Amniotic epithelial cell (primary cell): ENCODE data around the gene FGL2.
A peak's percentile ranks its signal among the peaks of the same experiment; 100 is the strongest.
"Not testable (repeated sequence)": the region's sequence is repeated elsewhere in the genome, so short reads cannot be mapped to it uniquely, and the experiment has no call there.

Source experiments
- DNase-seq: peaks from one replicate; pipeline ENCODE4 v3.0.0-alpha.2; 2010; ENCODE audit warnings: low read depth

FGL2 gene

DNA sequence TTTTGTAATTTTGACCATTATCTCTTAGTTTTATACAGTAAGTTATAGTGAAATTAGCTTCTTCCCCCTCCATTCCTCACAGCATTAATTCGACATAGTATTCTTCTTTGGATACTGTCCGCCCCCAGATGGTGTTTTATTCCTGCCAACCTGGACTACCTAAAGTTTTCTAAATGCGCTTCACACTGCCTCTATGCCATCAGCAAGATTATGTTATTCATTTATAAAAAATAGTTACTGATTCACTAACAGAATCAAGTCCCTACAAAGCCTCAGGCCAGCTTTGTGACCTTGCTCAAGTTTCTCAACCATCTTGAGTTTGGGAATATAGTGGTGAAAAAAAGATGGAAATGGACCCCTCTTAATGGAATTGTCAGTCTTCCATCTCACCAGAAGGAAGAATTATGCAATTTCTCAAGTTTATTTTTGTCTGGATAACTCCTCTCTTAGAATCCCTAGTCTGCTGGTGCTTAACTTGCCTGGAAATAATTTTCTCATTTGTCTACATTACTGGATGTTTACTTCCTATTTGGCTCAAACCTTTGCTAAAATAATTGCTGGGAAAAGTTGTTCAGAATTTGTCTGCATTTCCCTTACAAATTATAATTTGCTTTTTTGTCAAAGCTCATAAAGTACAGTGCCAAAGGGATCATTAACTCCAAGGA, 16.7 kb upstream of the FGL2 start:
- DNase-seq = no peak

DNA sequence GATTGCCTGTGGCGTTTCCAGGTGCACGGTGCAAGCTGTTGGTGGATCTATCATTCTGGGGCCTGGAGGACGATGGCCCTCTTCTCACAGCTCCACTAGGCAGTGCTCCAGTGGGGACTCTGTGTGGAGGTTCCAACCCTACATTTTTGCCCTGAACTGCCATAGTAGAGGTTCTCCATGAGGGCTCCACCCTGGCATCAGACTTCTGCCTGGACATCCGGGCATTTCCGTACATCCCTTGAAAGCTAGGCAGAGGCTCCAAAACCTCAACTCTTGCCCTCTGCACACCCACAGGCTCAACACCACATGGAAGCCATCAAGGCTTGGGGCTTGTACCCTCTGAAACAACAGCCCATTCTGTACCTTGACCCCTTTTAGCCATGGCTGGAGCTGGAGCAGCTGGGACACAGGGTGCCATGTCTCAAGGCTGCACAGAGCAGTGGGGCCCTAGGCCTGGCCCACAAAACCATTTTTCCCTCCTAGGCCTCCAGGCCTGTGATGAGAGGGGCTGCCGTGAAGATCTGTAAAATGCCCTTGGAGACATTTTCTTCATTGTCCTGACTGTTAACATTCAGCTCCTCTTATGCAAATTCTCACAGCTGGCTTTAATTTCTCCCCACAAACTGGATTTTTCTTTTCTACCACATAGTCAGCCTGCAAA, 10.0 kb upstream of the FGL2 start:
- DNase-seq = no peak

- DNase-seq = no peak
Measured at GRCh38 chr7:77208416-77208815, 8.8 kb upstream of the FGL2 start.

DNA sequence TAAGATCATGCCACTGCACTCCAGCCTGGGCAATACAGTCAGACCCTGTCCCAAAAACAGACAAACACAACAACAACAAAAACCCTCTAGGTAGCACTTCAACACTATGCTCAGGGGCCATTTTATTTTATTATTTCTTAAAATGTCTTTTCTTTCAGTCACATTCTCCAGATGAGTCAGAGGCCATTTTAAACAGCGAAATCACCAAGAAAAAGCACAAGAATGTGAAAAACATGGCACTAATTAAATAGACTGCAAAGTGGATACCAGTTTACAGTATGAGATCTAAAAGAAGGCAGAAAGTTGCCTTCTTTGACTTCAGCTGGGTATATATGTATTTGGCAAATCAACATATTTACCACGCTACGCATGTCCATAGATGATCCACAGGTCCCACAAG, 6.1 kb upstream of the FGL2 start:
- DNase-seq = no peak

- DNase-seq = no peak
Measured at GRCh38 chr7:77202481-77202976, 2.9 kb upstream of the FGL2 start.

DNA sequence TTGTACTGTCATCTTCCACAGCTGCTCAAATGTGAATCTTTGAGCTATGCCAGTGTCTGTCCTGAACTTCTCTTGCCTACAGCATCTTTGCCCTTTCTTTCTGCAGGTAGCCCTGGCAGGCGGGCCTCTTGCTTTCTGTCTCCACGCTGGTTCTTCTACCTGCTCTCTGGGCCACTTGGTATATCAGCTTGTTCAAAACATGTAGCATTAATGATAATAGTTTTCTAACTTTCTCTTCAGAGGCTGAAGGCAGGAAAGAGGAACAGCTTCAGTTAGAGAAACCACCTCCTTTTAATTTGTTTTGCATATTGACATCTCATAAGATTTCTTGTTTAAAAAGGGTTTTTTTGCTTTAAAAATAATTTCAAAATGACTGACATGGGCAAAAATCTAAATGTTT, 923 bp upstream of the FGL2 start:
- DNase-seq = no peak

GRCh38 chr7:77197141-77197540, 2.5 kb downstream of the FGL2 start:
- DNase-seq = no peak

GRCh38 chr7:77188731-77189437, 10.7 kb downstream of the FGL2 start:
- peak; percentile 8 for DNase-seq

DNA sequence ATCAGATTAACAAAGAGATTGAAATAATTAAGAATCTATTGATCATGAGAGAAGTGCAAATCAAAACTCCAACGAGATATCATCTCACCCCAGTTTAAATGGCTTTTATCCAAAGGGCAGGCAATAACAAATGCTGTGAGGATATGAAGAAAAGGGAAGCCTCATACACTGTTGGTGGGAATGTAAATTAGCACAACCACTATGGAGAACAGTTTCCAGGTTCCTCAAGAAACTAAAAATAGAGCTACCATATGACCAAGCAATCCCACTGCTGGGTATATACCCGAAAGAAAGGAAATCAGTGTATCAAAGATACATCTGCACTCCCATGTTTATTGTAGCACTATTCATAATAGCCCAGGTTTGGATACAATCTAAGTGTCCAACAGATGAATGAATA, 13.8 kb downstream of the FGL2 start:
- DNase-seq = no peak

DNA sequence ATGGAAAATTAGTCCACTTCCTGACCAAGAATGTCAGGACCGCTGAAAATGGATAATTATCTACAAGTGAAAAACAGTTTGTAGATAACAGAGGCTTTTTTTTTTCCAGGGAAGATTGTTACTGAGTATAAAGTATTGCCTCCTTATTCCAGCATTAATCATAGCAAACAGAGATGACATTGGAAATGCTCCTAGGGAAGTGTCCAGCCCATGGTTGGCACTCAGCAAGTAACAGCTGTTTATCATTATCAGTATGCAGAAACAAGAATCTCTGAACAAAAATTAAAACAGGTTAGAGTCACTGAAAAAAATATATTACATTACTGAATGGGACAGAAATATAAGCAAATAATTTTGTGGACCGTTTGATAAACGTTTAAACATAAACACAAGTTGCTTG, 14.6 kb downstream of the FGL2 start:
- DNase-seq = no peak

DNA sequence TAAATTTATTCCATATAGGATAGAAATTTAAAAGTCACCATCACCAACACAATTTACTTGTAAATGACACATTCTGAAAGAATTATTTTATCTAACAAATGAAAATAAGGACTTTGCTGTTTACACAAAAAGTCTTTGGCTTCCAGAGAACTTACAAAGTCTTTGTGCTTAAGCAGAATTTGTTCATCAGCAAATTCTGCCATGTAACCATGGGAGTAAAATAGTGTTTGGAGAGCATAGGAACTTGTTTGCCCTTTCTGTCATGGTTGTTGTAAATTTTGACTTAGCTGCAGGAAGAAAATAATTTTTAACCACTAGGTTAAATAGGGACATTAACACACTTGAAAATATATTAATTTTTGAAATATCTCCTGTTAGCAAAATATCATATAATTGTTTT, 15.2 kb downstream of the FGL2 start:
- DNase-seq = no peak

DNA sequence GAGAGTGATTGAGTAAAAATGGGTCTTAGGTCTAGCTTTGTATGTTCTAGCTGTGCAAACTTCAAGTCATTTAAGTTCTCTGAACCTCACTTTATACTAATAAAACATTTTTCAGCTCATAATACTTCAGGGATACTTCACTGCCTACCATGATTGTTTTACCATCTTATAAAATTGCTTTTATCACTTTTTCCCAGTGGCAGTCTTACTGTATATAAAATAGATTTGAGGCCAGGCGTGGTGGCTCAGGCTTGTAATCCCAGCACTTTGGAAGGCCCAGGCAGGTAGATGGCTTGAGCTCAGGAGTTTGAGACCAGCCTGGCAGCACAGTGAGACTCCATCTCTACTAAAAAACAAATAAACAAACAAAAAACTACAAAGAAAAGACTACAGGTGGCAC, 17.4 kb downstream of the FGL2 start:
- DNase-seq = no peak

DNA sequence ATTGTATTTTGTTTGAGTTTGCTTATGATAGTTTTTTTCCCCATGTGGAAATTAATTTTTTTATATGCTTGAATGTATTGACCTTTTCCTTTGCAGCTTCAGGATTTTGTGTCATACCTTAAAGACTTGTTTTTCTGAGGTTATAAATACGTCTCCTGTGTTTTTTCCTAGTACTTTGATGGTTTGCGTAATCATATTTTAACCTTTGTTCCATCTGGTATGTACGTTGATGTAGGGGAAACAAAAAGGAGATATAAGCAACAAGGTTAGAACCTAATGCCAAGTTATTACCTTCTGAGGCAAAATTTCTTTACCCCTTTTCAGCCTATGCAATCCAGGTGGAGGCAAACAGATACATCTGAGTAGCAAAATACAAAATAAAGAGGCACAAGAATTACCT, 17.9 kb downstream of the FGL2 start:
- no peak for DNase-seq

GRCh38 chr7:77181015-77181595, 18.5 kb downstream of the FGL2 start:
- no peak for DNase-seq

DNA sequence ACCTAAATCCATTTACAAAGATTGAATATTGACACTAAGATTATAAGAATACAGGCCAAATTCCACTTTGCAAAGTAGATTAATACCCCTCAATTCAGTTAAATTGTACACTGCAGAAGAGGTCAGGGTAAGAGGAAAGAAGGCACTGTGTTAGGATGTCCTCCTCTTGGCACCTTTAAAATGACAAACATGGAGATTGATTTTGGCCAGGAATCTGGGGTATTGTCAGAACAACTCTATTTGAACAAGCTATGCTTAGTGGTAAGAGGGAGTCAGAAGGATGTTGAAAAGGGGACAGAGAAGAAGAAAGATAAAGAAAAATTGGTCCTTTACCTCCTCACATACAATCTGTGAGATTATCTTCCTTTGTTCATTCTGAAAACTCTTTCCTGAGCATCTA, 21.6 kb downstream of the FGL2 start:
- not testable (repeated sequence) for DNase-seq

DNA sequence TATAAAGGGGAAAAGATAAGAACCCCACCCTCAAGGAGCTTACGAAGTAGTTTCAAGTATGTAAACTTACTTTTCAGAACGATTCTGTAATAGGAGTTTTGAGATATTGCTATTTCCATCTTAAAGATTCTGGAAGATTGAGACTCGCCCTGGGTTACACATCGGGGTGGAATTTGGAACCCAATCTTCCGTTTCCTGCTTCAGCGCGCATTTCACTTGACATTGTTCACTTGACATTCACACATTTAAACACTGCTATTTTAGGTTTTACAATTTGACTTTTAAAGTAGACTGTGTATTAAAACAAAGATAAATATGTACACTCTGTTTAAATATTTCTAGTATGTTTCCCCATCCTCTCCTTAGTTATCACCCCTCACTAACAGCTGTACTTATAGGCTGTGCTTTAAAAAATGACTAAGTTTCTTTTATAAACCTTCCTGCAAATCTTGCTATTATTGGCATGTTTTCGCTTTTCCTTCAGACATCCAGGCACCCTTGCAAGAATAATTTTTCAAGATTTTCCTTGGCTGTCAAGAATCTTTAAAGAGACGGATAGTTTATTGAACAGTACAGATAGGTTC, 22.2 kb downstream of the FGL2 start:
- DNase-seq = not testable (repeated sequence)

DNA sequence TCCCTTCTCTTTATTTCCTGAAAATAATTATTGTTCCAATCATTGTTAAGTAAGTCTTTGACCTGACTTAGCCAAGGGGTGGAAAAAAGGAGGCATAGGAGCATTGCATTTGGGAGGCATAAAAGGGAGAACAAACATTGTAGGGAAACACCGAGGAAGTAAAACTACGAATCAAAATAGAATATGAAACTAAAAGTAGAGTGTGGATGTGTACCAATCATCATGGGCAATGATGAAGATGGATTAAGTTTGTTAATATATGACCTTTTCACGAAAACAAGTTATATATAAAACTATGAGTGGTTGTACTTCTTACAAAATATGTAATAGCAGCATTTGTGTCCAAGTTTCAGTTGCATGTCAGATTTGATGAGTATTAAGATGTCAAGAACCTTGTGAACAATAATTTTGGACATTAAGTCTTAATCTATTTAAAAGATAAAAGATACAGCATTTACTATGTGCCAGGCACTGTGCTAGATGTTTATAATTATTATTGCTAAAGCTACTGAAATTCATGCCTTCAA, 24.3 kb downstream of the FGL2 start:
- DNase-seq = not testable (repeated sequence)

DNA sequence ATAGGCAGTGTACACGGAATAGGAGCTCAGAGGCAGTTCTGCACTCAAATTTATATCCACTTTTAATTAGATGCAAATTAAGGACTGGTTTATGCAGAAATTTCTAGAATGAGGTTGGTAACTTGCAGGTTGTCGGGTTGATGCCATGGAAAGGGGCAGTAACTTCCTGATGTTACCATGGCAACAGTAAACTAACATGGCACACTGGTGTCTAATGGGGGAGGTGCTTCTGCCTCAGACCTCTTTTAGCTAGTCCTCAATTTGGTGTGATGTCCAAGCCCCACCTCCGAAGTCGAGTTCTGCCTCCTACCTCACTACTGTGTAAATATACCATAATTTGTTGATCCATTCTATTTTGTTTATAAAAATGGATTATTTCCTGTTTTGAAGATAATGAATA, 25.2 kb downstream of the FGL2 start:
- not testable (repeated sequence) for DNase-seq

DNA sequence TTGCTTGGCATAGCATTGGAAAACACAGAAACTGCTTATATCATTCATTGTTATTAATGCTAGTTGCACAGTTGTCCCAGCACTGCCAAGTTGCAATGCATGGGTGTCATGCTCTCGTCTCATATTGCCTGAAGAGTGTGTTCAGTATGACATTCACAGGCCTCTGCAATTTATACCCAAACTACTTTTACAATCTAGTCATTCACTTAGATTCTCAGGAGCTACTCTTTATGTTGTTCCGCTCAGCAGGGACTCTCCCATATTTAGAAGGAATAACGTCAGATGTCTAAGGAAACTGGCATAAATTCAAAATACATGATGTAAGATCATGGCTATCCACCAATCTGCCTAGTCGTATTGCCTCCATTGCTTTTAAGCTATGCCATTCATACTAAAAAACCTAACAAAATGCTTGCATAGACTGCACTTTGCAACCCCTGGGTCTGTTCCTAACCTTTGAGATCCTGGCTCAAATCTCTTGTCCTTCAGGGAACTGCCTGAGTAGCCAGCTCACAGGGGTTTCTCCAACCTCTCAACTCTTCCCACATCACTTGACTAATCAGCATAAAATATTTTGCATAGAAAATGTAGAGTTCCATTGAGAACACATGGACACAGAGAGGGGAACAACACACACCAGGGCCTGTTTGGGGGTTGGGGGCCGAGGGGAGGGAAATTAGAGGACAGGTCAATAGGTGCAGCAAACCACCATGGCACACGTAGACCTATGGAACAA, 27.0 kb downstream of the FGL2 start:
- not testable (repeated sequence) for DNase-seq

DNA sequence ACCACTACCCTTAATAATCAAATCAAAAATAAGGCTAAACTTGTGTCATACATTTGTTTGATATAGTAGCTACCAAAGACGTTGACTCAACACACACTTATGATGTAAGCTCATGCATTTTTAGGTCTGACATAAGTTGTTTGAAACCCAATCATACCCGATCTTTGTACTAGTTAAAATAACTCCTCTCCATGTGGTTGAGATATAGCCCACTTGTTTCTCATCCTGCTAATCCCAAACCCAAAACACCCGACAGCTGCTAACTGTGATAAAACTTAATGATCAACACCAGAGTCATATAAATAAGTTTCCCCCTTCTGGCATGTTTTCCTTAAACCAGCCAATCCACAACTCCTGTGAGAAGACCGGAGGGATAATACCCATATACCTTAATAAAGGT, 28.5 kb downstream of the FGL2 start:
- not testable (repeated sequence) for DNase-seq

DNA sequence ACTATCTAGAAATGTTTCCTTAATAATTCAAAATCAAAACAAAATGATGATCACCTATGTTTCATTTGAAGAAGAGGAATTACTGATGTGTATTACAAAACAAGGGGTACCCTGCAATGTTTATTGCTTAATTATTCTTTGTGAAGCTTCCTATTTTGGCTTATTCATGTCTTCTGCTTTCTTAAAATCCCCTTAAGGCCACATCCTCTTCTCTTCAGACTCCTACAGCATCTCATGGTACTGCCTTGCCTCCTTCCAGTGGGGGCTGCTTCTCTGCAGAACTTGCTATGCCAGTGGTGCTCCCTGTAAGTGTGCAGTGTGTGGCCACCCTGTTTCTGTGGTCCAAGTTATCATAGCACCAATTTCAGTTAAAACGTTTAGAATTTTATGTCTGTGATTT, 42.2 kb downstream of the FGL2 start:
- DNase-seq = peak; percentile 3
